Natural killer cell treated with Interleukin-12 subunit alpha and Interleukin-12 subunit beta and Interleukin-15 and Interleukin-18, amount 100 ng/mL, for 72 hours (primary cell): ENCODE measurements around the gene BAIAP2L1. TPM values are rescaled to one million over a fixed set of nuclear protein-coding genes. Genes with fewer than 3 reads are reported as not detected.

Source experiments
- ATAC-seq, 2 donors: fragments of 150-1000 bp; cut with Tn5 transposase in 1 of 2; sonication (Bioruptor Pico), chemical (Tn5 transposase) in 1 of 2; 2 replicates each; pipeline ENCODE4 v1.10.0; 2021
- DNase-seq: peaks from one replicate; pipeline ENCODE4 v3.0.0; 2022; ENCODE audit warnings: low spot score
- H3K27ac Mint-ChIP-seq, 2 donors: 1 replicate in 1 of 2; 2 replicates in 1 of 2; pipeline ENCODE4 v1.8.0; 2022; ENCODE audit warnings: mixed read lengths in 2 of 2, mild to moderate bottlenecking in 1 of 2, moderate library complexity in 1 of 2
- H3K27me3 Mint-ChIP-seq, 2 donors: 1 replicate in 1 of 2; 2 replicates in 1 of 2; pipeline ENCODE4 v1.8.0; 2022; ENCODE audit warnings: mixed read lengths in 2 of 2
- H3K36me3 Mint-ChIP-seq: one replicate; pipeline ENCODE4 v1.8.0; 2022; ENCODE audit warnings: mixed read lengths
- H3K4me1 Mint-ChIP-seq, 2 donors: 1 replicate in 1 of 2; 2 replicates in 1 of 2; pipeline ENCODE4 v1.8.0; 2022; ENCODE audit warnings: low read depth in 2 of 2, mixed read lengths in 2 of 2, mild to moderate bottlenecking in 1 of 2
- H3K4me3 Mint-ChIP-seq: one replicate; pipeline ENCODE4 v1.8.0; 2022; ENCODE audit warnings: mixed read lengths
- H3K9me3 Mint-ChIP-seq: 2 replicates; pipeline ENCODE4 v1.8.0; 2022; ENCODE audit warnings: mixed read lengths
- total RNA-seq, 2 donors: library from RNA; stranded (reverse); gene quantifications; one replicate each; pipeline ENCODE4 v1.2.3, GENCODE V29; 2022

The BAIAP2L1 gene
- total RNA-seq, 2 donors from 2014 or later: 0.76 to 1.1 TPM

DNA sequence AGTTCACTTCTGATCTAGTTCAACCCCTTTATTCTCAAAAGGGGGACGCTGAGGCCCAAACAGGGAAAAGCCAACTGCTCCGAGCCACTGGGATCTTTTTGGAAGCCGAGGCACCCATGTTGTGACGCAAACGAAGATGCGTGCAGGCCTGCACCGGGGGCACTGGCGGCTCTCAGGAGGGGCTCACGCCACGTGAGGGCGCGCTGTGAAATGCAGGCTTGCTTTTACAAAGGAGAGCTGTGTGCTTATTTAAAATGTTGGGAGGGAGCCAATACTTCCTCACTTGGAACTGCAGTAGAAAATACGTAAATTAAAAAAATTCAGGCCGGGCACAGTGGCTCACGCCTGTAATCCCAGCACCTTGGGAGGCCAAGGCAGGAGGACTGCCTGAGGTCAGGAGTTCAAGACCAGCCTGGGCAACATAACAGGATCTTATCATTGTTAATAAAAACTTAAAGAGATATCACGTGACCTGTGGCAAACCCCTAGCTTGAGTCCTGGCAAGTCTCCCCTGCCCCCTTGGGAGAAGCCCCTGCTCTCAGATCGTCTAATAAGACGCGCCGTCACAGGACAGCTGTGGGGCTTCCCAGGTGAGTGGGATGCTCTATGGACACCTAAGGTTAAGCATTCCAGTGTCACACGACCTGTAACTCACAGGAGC, 103.1 kb downstream of the BAIAP2L1 start:
- ATAC-seq: no peak
- Mint-ChIP-seq H3K9me3 (no peaks in the 10 kb centered on the region), H3K4me1 (peaks cover 0 to 4% of the 10 kb centered on the region in 2 donors), H3K4me3 (no peak overlapping the region), H3K27me3 (no peaks in the 10 kb centered on the region), H3K27ac (no peak overlapping the region), H3K36me3 (no peaks in the 10 kb centered on the region)
- no peak for DNase-seq

DNA sequence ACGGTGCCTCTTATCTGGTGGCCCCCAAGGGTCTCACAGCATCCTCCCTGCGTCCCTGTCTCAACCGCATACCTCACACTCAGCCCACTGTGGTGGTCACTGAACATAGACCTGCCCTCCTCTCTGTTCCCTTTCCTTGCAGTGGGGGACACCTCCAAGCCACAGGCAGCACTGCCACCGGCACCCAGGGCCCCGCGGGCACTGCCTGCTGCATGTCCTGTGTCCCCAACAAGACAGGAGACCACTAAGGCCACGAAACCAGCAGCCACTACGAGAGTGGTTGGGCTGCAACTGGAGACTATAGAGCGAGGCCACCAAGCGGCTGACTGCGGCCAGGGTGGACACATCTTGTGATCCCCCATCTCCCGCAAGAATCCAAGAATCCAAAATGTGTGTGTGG, 104.1 kb downstream of the BAIAP2L1 start:
- H3K4me3 Mint-ChIP-seq: no peak overlapping the region
- ATAC-seq: no peak

DNA sequence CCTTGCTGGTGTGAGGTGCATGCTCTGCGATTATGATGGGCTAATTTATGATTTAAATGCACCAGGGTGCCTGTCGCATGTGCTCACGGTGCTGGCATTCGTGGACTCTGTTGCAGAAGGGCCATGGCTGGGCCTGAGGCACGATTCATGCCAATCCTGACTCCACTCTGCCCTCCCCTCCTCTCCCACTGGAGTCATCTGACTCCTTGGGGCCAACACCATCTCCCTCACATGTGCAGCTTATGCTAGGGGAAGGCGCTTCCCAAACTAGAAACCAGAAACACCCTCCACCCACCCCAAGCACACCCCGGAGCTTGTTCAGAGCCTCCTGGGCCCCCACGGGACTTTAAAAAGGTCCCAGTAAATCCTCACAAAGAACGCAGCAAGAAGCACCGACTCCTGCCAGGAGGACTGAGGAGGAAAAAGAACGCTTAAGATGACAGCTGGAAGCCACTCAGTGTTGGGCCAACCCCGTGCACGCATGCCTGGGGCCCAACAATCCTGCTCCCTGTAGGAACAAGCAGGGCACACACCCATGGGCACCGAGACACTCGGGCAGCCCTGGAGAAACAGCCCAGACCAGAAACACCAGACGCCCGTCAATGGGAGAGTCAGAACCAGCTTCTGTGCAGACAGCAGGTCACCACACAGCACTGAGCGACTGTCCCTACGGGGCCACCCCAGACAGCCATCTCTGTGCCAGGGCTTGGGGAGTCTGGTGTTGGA, 105.3 kb downstream of the BAIAP2L1 start:
- ATAC-seq (no peak), DNase-seq (no peak)
- no peak overlapping the region for H3K27ac Mint-ChIP-seq
- no peaks in the 10 kb centered on the region for H3K27me3 Mint-ChIP-seq
- H3K36me3 Mint-ChIP-seq: no peaks in the 10 kb centered on the region
- H3K4me3 Mint-ChIP-seq: no peak overlapping the region
- H3K4me1 Mint-ChIP-seq: no peaks in the 10 kb centered on the region
- H3K9me3 Mint-ChIP-seq: no peaks in the 10 kb centered on the region

More for the DNA sequence above, 104.1 kb downstream of the BAIAP2L1 start:
- no peaks in the 10 kb centered on the region for H3K36me3 Mint-ChIP-seq
- no peak for DNase-seq
- H3K4me1 Mint-ChIP-seq: peaks cover 0 to 4% of the 10 kb centered on the region in 2 donors
- no peaks in the 10 kb centered on the region for H3K9me3 Mint-ChIP-seq
- H3K27me3 Mint-ChIP-seq: no peaks in the 10 kb centered on the region
- H3K27ac Mint-ChIP-seq: no peak overlapping the region

DNA sequence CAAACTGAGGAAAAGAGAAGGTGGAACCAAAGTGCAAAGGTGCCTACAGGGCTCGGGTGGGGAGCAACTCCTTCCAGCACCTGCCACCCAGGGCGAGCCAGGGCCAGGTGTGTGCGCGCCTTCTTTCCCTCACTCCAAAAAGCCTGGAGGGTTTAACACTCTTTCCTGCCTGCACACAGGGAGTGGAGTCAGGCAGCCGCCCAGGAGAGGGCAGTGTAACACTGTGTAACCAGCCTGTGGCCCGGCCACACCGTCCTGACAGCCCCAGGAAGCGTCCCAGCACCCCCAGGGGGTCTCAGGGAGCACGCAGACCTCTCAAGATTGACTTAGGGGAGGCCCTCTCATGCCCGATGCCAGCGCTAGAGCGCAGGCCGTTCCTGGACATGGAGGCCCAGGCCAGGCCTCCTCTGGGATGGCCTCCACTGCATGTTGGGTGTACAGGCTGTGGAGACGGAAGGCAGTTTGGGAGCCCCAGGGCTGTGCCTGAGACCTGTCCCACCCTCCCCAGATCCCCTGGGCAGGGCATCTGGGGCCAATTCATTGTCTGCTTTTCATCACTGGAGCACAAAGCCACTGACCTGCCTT, 106.0 kb downstream of the BAIAP2L1 start:
- H3K4me1 Mint-ChIP-seq: no peaks in the 10 kb centered on the region
- no peaks in the 10 kb centered on the region for H3K36me3 Mint-ChIP-seq
- H3K9me3 Mint-ChIP-seq: no peaks in the 10 kb centered on the region
- no peak overlapping the region for H3K27ac Mint-ChIP-seq
- no peaks in the 10 kb centered on the region for H3K27me3 Mint-ChIP-seq
- H3K4me3 Mint-ChIP-seq: no peak overlapping the region
- ATAC-seq (peak; percentile 55), DNase-seq (no peak)

DNA sequence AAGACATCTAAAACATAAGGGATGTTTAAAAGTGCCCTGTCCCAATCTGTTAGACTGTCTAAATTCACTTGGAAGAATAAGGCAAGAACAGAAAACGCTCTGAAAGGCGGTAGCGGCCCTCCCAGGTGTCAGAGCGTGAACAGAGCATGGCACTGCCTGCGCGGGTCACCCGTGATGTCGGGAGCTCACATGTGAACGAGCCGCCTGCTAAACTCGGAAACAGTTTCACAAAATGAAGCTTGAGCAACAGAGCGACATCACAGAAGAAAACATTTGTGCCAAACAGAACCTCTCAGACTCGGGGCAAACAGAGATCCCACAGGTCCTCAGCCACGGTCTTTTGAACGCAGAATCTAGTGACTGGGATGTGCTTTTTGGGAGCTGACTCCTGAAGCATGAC, 106.6 kb downstream of the BAIAP2L1 start:
- no peak for ATAC-seq
- no peaks in the 10 kb centered on the region for H3K27me3 Mint-ChIP-seq
- H3K4me1 Mint-ChIP-seq: no peaks in the 10 kb centered on the region
- no peak for DNase-seq
- no peaks in the 10 kb centered on the region for H3K9me3 Mint-ChIP-seq
- H3K27ac Mint-ChIP-seq: no peak overlapping the region
- H3K36me3 Mint-ChIP-seq: no peaks in the 10 kb centered on the region
- no peak overlapping the region for H3K4me3 Mint-ChIP-seq

DNA sequence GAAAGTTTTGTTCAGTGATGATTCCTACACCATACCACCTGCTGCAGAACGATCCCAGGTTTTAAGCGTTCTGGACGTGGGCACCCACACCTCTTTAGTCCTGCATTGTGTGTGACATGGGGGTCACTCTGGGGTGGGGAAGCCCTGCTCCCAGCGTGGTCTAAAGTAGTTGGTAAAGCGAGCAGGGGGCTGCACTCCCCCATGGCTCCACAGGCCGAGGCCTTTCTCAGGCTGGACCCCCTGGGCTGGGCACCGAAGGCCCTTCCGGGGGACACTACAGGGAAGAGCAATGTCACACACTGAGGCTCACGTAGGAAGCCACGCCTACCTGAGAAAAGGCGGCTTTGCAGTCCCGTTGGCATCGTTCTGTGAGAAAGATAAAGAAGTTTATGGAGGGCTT, 107.1 kb downstream of the BAIAP2L1 start:
- Mint-ChIP-seq H3K27me3 (no peaks in the 10 kb centered on the region), H3K27ac (no peak overlapping the region), H3K36me3 (no peaks in the 10 kb centered on the region), H3K9me3 (no peaks in the 10 kb centered on the region), H3K4me1 (no peaks in the 10 kb centered on the region), H3K4me3 (no peak overlapping the region)
- no peak for ATAC-seq
- no peak for DNase-seq

DNA sequence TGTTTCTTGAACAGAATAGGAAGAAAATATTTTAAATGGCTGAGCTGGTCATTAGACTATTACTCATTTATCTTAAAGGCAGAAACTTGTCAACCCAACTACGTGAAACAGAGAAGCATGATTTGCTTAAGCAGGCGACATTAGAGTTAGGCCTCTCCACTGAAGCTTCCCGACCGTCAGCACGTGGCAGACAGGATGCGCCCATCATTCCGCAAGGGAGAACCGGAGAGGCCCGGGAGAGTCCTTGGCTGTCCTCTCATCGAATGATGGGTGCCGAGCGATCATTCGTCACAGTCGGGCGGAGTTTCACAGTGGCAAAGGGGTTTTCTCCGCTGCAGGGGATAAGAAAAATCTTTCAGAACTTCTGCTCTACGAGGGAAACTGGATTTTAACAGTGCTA, 107.6 kb downstream of the BAIAP2L1 start:
- Mint-ChIP-seq H3K9me3 (no peaks in the 10 kb centered on the region), H3K4me3 (no peak overlapping the region), H3K4me1 (peaks cover 0 to 3% of the 10 kb centered on the region in 2 donors), H3K27ac (no peak overlapping the region), H3K36me3 (no peaks in the 10 kb centered on the region), H3K27me3 (no peaks in the 10 kb centered on the region)
- DNase-seq: no peak
- ATAC-seq: no peak

DNA sequence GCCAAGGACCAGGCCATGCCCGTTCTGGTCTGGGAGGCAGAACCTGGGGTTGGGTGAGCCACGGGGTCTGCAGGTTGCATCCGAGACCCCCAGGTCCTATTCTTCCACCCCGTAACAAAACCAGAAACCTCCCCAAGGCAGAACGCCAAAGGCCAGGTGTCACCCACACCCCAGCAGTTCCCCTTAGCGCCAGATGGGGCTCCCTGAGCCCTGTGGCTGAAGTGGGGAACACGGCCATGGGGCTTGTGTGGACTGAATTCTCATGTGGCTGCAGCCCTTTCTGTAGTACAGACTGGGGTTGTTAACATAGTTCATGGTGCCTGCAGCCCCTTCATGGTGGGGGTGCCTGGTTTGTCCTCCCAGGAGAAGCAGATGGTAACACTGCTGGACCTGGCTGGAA, 109.2 kb downstream of the BAIAP2L1 start:
- Mint-ChIP-seq H3K4me1 (peaks cover 0 to 3% of the 10 kb centered on the region in 2 donors), H3K4me3 (no peak overlapping the region), H3K36me3 (no peaks in the 10 kb centered on the region), H3K9me3 (no peaks in the 10 kb centered on the region), H3K27me3 (no peaks in the 10 kb centered on the region), H3K27ac (no peak overlapping the region)
- DNase-seq: no peak
- ATAC-seq: no peak

DNA sequence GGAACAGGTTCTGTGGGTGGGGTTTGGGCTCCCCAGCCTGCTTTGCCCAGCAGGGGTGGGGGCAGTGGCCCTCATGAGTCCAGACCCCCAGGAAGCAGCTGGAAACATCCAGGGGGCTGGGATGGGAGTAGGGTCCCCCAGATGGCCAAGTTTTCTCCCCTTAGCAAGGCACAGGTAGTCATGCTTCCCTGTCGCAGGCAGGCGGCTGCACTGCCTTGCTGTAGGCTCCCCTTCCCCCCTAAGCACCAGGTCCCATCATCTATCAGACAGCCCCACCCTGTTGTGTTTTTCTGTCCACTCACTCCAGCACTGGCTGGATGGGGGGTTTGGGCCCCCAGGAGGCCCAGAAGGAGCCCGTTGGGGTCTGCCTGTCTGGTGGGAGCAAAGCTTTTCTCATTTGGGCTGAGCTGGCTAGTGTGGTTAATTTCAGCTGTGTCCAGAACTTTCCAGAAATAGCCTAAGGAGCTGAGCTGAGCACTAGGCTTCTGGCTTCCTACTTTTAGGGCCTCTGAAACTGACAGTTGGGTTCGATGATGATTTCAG, 111.5 kb downstream of the BAIAP2L1 start:
- DNase-seq: no peak
- Mint-ChIP-seq H3K27me3 (no peaks in the 10 kb centered on the region), H3K4me3 (no peak overlapping the region), H3K27ac (no peak overlapping the region), H3K4me1 (peaks cover 5 to 9% of the 10 kb centered on the region in 2 donors), H3K9me3 (no peaks in the 10 kb centered on the region), H3K36me3 (no peaks in the 10 kb centered on the region)
- no peak for ATAC-seq

DNA sequence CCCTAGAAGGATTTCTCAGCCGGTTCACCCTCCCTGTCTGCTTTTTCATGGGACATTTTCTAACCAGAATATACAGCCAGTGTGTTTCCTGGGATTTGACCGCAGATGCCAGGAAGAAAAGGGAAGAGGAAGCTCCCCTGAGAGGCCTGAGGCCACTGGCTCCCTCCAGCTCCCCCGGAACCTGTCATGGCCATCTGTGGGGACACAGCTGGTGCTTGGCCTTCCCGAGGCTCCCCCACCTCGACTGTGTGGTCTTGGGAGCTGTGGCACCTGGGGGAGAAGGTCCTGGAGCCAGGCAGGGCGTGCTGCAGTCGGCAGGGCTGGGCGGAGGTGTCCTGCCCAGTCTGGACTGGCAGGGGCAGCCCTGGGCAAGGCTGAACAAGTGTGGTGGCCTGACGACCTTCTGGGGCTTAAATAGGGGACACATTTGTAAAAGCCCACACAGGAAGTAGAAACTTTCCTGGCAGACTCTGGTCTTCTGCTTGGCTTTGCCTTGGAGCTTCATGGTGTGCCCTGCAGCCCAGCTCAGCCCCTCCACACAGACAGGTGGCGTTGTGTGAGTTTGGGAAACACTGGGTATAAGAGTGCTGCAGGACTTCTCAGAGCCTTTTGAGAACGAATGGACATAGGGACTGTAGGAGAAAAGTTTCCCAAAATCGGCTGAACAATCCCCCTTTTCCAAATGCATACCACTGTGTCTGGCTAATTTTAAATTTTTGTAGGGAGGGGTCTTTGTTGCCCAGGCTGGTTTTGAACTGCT, 112.6 kb downstream of the BAIAP2L1 start:
- Mint-ChIP-seq H3K36me3 (no peaks in the 10 kb centered on the region), H3K4me3 (no peak overlapping the region), H3K27me3 (no peaks in the 10 kb centered on the region), H3K9me3 (no peaks in the 10 kb centered on the region), H3K27ac (no peak overlapping the region), H3K4me1 (peaks cover 9 to 12% of the 10 kb centered on the region in 2 donors)
- no peak for ATAC-seq
- DNase-seq: no peak

DNA sequence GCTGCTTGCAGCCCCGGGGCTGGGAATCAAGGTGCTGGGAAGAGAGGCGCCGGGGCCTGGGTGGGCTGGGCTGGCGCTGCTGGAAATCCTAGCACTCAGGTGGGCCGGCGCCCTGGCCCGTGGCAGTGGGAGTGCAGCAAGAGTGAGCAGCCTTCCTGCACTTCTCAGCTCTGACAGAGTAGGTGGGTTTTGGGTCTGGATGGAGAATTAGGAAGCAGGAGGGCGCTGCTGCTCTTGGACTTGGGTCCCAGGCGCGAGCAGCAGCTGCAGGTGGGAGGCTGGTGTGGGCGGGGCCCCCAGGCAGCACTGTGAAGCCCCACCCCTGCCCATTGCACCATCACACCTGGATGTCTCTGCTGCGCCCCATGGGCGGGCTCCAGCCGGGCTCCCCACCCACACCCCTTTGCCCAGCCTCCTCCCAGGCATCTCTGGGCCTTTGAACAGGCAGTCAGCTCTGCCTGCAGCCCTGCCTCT, 113.4 kb downstream of the BAIAP2L1 start:
- no peaks in the 10 kb centered on the region for H3K27me3 Mint-ChIP-seq
- H3K4me1 Mint-ChIP-seq: peaks cover 17 to 18% of the 10 kb centered on the region in 2 donors
- no peak overlapping the region for H3K4me3 Mint-ChIP-seq
- no peak for DNase-seq
- no peak overlapping the region for H3K27ac Mint-ChIP-seq
- ATAC-seq: no peak
- no peaks in the 10 kb centered on the region for H3K36me3 Mint-ChIP-seq
- H3K9me3 Mint-ChIP-seq: no peaks in the 10 kb centered on the region

DNA sequence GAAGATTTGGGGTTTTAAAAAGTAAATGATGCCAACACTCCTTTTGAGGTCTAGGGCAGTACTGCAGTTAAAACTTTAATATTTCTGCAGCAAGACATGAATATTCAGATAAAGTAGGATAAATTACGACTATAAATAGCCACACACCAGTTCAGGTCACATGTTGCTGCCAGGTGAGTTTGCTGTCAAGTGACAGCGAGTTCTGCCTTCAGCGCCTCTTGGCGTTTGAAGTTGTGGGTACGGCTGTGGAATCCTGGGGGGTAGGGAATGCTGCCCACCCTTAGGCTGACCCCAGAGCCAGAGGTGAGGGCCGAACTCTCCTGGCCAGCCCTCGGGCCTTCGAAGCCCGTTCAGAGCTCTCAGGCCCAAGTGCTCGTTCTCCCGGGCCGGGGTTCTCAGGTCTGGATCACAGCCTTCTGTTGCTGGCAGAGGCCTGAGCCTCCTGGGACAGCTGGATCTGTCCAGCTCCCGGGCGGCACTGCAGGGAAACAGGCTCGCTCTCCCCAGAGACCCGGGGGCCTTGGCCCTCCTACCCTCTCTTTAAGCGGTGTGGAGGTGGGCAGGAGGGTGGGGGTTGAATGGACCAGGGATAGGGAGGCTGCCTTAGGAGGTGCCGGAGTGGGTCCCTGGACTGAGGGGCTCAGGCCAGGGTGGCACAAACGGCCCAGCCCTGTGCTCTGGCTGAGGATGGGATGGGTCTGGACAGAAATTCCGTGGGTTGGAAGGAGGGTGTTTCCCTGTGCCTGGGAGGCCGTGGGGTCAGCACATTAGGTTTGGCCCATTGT, 114.0 kb downstream of the BAIAP2L1 start:
- peaks cover 20 to 21% of the 10 kb centered on the region in 2 donors for H3K4me1 Mint-ChIP-seq
- no peak overlapping the region for H3K4me3 Mint-ChIP-seq
- no peaks in the 10 kb centered on the region for H3K9me3 Mint-ChIP-seq
- ATAC-seq: no peak
- DNase-seq: no peak
- no peaks in the 10 kb centered on the region for H3K27me3 Mint-ChIP-seq
- no peak overlapping the region for H3K27ac Mint-ChIP-seq
- no peaks in the 10 kb centered on the region for H3K36me3 Mint-ChIP-seq

DNA sequence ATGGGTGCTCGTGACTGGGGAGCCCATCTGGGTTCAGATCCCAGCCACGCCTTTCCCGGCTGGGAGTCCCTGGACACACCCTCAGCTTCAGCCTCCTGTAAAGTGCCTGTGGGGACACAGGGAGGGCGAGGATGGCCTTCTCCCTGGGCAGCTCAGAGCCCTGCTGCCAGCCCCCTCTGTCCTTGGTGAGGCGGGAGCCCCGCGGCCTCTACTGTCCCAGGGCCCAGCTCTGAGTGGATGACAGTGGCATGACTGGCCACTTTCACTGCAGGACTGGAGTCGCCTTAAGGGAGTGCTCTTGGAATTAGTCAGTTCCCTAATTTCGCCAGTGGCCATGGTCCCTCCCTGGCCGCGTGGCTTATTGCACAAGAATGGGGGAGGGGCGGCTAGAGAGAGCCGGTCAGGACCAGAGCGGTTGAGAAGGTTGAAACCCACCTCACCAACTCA, 114.8 kb downstream of the BAIAP2L1 start:
- no peaks in the 10 kb centered on the region for H3K9me3 Mint-ChIP-seq
- ATAC-seq (no peak), DNase-seq (no peak)
- H3K27me3 Mint-ChIP-seq: no peaks in the 10 kb centered on the region
- peaks cover 20 to 21% of the 10 kb centered on the region in 2 donors for H3K4me1 Mint-ChIP-seq
- H3K36me3 Mint-ChIP-seq: no peaks in the 10 kb centered on the region
- no peak overlapping the region for H3K4me3 Mint-ChIP-seq
- no peak overlapping the region for H3K27ac Mint-ChIP-seq
